HEK293T (cell line): ENCODE results near the gene DNMT3L.

ENCODE experiments used
- ARNT ChIP-seq: fragments of 450-650 bp; IDR thresholded peaks from 2 replicates; pipeline ENCODE4 v1.6.1; 2017; ENCODE audit warnings: mild to moderate bottlenecking
- FOXA1 ChIP-seq: fragments of 450-650 bp; IDR thresholded peaks from 2 replicates; pipeline ENCODE4 v1.6.1; 2016; ENCODE audit warnings: mild to moderate bottlenecking
- FOXK2 ChIP-seq: fragments of 450-650 bp; IDR thresholded peaks from 2 replicates; pipeline ENCODE4 v1.6.1; 2016; ENCODE audit warnings: mild to moderate bottlenecking
- LEF1 ChIP-seq: fragments of 450-650 bp; IDR thresholded peaks from 2 replicates; pipeline ENCODE4 v1.6.1; 2017; ENCODE audit warnings: mild to moderate bottlenecking, borderline replicate concordance

GRCh38 chr21:44304877-44305293, 43.2 kb upstream of the DNMT3L start:
- TF ChIP-seq ARNT (no peak), FOXK2 (no peak), LEF1 (no peak), FOXA1 (no peak)
